B cell (primary cell): Measurements from ENCODE around the gene DNAAF5. TPM values are rescaled to one million over a fixed set of nuclear protein-coding genes. Genes with fewer than 3 reads are reported as not detected.

Experiments used
- ATAC-seq: fragments of 200-7000 bp; cut with Tn5 transposase; one replicate; pipeline ENCODE4 v1.10.0; 2021; ENCODE audit warnings: low read depth, mild to moderate bottlenecking, moderate number of reproducible peaks, moderate library complexity
- CTCF ChIA-PET: fragments of 350-600 bp; sonication (Branson Sonifier 250); formaldehyde crosslinking; loops from one replicate; lab custom pipeline; 2021; ENCODE audit warnings: antibody characterized with exemption, inconsistent platforms; lab: Charles Lee
- POLR2A ChIA-PET: fragments of 350-600 bp; sonication (Branson Sonifier 250); formaldehyde crosslinking; loops from one replicate; lab custom pipeline; 2021; ENCODE audit warnings: antibody characterized with exemption; lab: Charles Lee
- DNase-seq: peaks from one replicate; pipeline ENCODE4 v3.0.0; 2013
- H2AFZ ChIP-seq: 2 replicates; pipeline ENCODE4 v1.6.1; 2012; ENCODE audit warnings: mild to moderate bottlenecking, low read depth, low read length; ENCODE audit not compliant: insufficient read depth, poor library complexity, severe bottlenecking
- H3K27ac ChIP-seq, 2 donors: 1 replicate in 1 of 2; 2 replicates in 1 of 2; pipeline ENCODE4 v1.5.1; 2012 to 2013; ENCODE audit warnings: low read length in 2 of 2, mild to moderate bottlenecking in 2 of 2, moderate library complexity in 1 of 2
- H3K27me3 ChIP-seq, 4 experiments: fragments of 200-600 bp in 1 of 4; sonication (generic) in 1 of 4; replicated peaks in 1 of 4; 1 replicate in 2 of 4; 2 replicates in 2 of 4; pipeline versions ENCODE4 v1.6.1 to v1.7.0; 2013 to 2016; ENCODE audit warnings: low read length in 3 of 4, mild to moderate bottlenecking in 2 of 4, mixed read lengths in 1 of 4, moderate library complexity in 1 of 4; ENCODE audit not compliant: insufficient read depth in 4 of 4, control insufficient read depth in 3 of 4; ENCODE audit errors: control extremely low read depth in 1 of 4
- H3K36me3 ChIP-seq, 2 experiments: replicated peaks in 1 of 2; 1 replicate in 1 of 2; 2 replicates in 1 of 2; pipeline versions ENCODE4 v1.6.1 to v1.7.1; 2013; ENCODE audit warnings: low read length in 1 of 2; ENCODE audit not compliant: insufficient read depth in 2 of 2, control insufficient read depth in 1 of 2; ENCODE audit errors: control extremely low read depth in 1 of 2, extremely low read depth in 1 of 2
- H3K4me1 ChIP-seq, 2 donors: fragments of 200-600 bp in 1 of 2; sonication (generic) in 1 of 2; 1 replicate in 1 of 2; 2 replicates in 1 of 2; pipeline versions ENCODE4 v1.5.1 to v1.6.1; 2013 to 2017; ENCODE audit warnings: low read length in 2 of 2; ENCODE audit not compliant: control insufficient read depth in 2 of 2, insufficient read depth in 2 of 2
- H3K4me2 ChIP-seq: replicated peaks from 2 replicates; pipeline ENCODE3; 2012; ENCODE audit warnings: mild to moderate bottlenecking, low read depth, low read length; ENCODE audit not compliant: poor library complexity, severe bottlenecking
- H3K4me3 ChIP-seq, 5 experiments: fragments of 200-600 bp in 1 of 5; sonication (generic) in 1 of 5; 1 replicate in 3 of 5; 2 replicates in 2 of 5; pipeline versions ENCODE4 v1.5.1 to v1.7.0; 2011 to 2016; ENCODE audit warnings: low read length in 4 of 5, mild to moderate bottlenecking in 4 of 5, low read depth in 2 of 5, control low read depth in 1 of 5, moderate library complexity in 1 of 5; ENCODE audit not compliant: insufficient read depth in 1 of 5; ENCODE audit errors: control extremely low read depth in 1 of 5, extremely low read depth in 1 of 5
- H3K79me2 ChIP-seq: fragments of 200-600 bp; sonication (generic); one replicate; pipeline ENCODE4 v1.6.0; 2016; ENCODE audit warnings: low read length; ENCODE audit not compliant: control insufficient read depth, insufficient read depth
- H3K9ac ChIP-seq: fragments of 200-600 bp; sonication (generic); 2 replicates; pipeline ENCODE4 v1.6.1; 2017; ENCODE audit warnings: mild to moderate bottlenecking, low read length, moderate library complexity
- H3K9me3 ChIP-seq, 3 donors: one replicate each; pipeline versions ENCODE4 v1.6.1 to v1.7.1; 2013; ENCODE audit warnings: low read length in 2 of 3; ENCODE audit not compliant: control insufficient read depth in 2 of 3, insufficient read depth in 1 of 3; ENCODE audit errors: control extremely low read depth in 1 of 3
- H4K20me1 ChIP-seq: 2 replicates; pipeline ENCODE4 v1.6.0; 2012; ENCODE audit warnings: mild to moderate bottlenecking, low read length; ENCODE audit not compliant: insufficient read depth, control insufficient read depth, poor library complexity, severe bottlenecking
- H3K27ac Mint-ChIP-seq: one replicate; pipeline ENCODE4 v1.8.0; 2021; ENCODE audit warnings: mixed read lengths
- H3K27me3 Mint-ChIP-seq: one replicate; pipeline ENCODE4 v1.8.0; 2021; ENCODE audit warnings: mixed read lengths
- H3K4me1 Mint-ChIP-seq: one replicate; pipeline ENCODE4 v1.8.0; 2021; ENCODE audit warnings: mixed read lengths
- H3K4me3 Mint-ChIP-seq: one replicate; pipeline ENCODE4 v1.8.0; 2021; ENCODE audit warnings: mixed read lengths
- H3K9me3 Mint-ChIP-seq: one replicate; pipeline ENCODE4 v1.8.0; 2022; ENCODE audit warnings: mixed read lengths; ENCODE audit not compliant: insufficient read depth
- EZH2 ChIP-seq: IDR thresholded peaks from 2 replicates; pipeline ENCODE4 v1.6.1; 2012; ENCODE audit warnings: borderline replicate concordance, low read depth, mild to moderate bottlenecking, moderate library complexity, low read length; ENCODE audit not compliant: insufficient read depth, poor library complexity, severe bottlenecking
- WGBS: methylation state at CpG from one replicate; pipeline ENCODE4 v1.1.5; 2013; ENCODE audit warnings: missing lambda C conversion rate; ENCODE audit not compliant: insufficient coverage; 5-methylcytosine and 5-hydroxymethylcytosine counted together
- intact Hi-C: fragments of 100-400 bp; cut with micrococcal nuclease; formaldehyde crosslinking; loops from one replicate; pipeline ENCODE4 v1.10.0; 2022
- polyA plus RNA-seq: library from polyadenylated mRNA; depleted of rRNA; stranded (reverse); fragments of >200 nt; gene quantifications from 2 replicates; pipeline ENCODE4 v1.2.3, GENCODE V29; 2012
- total RNA-seq, 2 donors: library from RNA; stranded (reverse); fragments of 120-200 nt in 1 of 2; gene quantifications; 1 replicate in 1 of 2; 2 replicates in 1 of 2; pipeline versions ENCODE4 v1.2.3 to v1.2.4, GENCODE V29; 2013 to 2022
- TF ChIP-seq, protein P1 (sequence below): fragments of 200-600 bp; IDR thresholded peaks from one replicate; pipeline ENCODE4 v1.8.0; 2022; ENCODE audit warnings: antibody characterized with exemption, mild to moderate bottlenecking

DNAAF5 gene
- total and polyA plus RNA-seq, 2 donors (not counting 1 experiment from before 2014, with no cell fraction given), result 18.0 to 21.4 TPM

DNA sequence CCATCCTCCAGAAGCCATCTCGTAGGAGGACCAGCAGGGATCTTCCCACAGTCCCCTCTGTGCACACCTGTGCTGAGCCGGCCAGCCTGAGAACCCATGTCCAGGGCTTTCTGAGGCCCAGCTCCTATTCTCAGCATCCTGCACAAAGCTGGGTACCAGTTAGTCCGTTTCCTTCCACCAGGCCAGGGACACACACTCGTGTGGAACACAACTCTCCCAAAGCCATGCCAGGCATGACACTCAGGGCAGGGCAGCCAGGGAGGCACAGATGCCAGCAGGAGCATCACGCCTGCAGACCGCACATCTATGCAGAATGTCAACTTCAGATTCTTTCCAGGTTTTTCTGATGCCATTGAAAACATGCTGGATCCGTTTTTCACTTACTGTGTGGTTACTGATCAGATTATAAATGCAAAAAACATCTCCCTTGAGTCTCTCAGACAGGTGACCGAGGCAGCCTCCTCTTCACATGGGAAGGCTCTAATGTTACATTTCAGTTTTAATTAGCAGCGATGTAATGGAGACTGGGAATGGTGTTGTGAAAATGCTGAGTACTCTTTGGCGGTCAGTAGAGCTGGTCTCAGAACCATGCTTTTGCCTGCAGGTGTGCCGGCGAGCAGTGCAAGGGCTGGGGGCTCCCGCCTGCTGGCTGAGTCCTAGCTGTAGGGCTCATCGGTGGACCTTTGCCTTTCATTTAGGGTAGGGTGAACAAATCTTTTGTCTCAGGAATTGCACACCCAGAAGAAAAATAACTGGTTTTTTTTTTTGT lies 102.5 kb downstream of the DNAAF5 start:
- no peaks in the 10 kb centered on the region for H3K9me3 Mint-ChIP-seq
- no peak for TF ChIP-seq EZH2
- TF ChIP-seq, protein P1, sequence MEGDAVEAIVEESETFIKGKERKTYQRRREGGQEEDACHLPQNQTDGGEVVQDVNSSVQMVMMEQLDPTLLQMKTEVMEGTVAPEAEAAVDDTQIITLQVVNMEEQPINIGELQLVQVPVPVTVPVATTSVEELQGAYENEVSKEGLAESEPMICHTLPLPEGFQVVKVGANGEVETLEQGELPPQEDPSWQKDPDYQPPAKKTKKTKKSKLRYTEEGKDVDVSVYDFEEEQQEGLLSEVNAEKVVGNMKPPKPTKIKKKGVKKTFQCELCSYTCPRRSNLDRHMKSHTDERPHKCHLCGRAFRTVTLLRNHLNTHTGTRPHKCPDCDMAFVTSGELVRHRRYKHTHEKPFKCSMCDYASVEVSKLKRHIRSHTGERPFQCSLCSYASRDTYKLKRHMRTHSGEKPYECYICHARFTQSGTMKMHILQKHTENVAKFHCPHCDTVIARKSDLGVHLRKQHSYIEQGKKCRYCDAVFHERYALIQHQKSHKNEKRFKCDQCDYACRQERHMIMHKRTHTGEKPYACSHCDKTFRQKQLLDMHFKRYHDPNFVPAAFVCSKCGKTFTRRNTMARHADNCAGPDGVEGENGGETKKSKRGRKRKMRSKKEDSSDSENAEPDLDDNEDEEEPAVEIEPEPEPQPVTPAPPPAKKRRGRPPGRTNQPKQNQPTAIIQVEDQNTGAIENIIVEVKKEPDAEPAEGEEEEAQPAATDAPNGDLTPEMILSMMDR, result no peak
- Histone ChIP-seq H3K4me3 (no peak overlapping the region), H3K36me3 (peaks cover 0 to 8% of the 10 kb centered on the region in 2 experiments), H2AFZ (no peak overlapping the region), H4K20me1 (peaks cover 72% of the 10 kb centered on the region), H3K27me3 (no peaks in the 10 kb centered on the region), H3K79me2 (peaks cover 96% of the 10 kb centered on the region), H3K4me1 (peaks cover 31 to 32% of the 10 kb centered on the region in 2 donors), H3K9me3 (no peaks in the 10 kb centered on the region), H3K9ac (no peak overlapping the region), H3K27ac (no peak overlapping the region), H3K4me2 (no peak overlapping the region)
- intact Hi-C loops, result no loop called here
- ChIA-PET POLR2A (interaction anchor here (0.5 kb wide), 1 partner anchor 12 kb away, joined by 3 read pairs; no protein-coding TSS in a partner anchor), CTCF (no interaction called here)
- no peaks in the 10 kb centered on the region for H3K27me3 Mint-ChIP-seq
- peaks cover 49% of the 10 kb centered on the region for H3K4me1 Mint-ChIP-seq
- H3K27ac Mint-ChIP-seq, result peak overlapping the region; percentile 56
- no peak for DNase-seq
- 93% methylated on average over 12 of the region's 14 CpGs for WGBS
- ATAC-seq, result no peak
- no peak overlapping the region for H3K4me3 Mint-ChIP-seq

DNA sequence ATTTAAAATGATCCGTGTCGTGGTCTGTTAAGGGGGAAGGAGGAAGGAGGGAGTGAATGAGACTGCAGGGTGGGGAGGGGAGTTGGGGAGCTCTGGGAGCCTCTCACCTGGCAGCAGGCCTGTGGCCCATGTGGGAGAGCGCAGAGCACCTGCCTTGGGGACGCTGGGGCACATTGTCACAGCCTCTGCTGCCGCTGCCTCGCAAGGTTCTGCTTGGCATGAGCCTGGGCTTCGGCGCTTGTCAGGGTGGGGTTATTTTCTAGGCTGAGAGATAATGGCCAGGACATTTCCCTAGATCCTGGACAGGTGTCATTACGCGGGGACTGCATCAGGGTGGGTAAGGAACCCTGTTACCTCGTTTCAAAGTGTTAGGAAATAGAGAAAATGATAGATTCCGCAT lies 103.6 kb downstream of the DNAAF5 start:
- H3K36me3 ChIP-seq, result peaks cover 0 to 11% of the 10 kb centered on the region in 2 experiments
- H3K9me3 ChIP-seq, result no peaks in the 10 kb centered on the region
- CTCF ChIA-PET, result no interaction called here
- peak overlapping the region; percentile 72 for H3K4me3 Mint-ChIP-seq
- no peak overlapping the region for H2AFZ ChIP-seq
- H4K20me1 ChIP-seq, result peaks cover 72% of the 10 kb centered on the region
- H3K9ac ChIP-seq, result no peak overlapping the region
- no peak for ATAC-seq
- TF ChIP-seq, protein P1, result no peak
- TF ChIP-seq EZH2, result no peak
- intact Hi-C loops, result loop anchor here (5.0 kb wide), 1 partner anchor 42 kb away; no protein-coding TSS in a partner anchor
- peak overlapping the region; percentile 16 for H3K4me2 ChIP-seq
- H3K9me3 Mint-ChIP-seq, result no peaks in the 10 kb centered on the region
- H3K27ac ChIP-seq, result no peak overlapping the region
- H3K4me1 Mint-ChIP-seq, result peaks cover 45% of the 10 kb centered on the region
- no peaks in the 10 kb centered on the region for H3K27me3 ChIP-seq
- no peak for DNase-seq
- POLR2A ChIA-PET, result no interaction called here
- peaks cover 97% of the 10 kb centered on the region for H3K79me2 ChIP-seq
- H3K27me3 Mint-ChIP-seq, result no peaks in the 10 kb centered on the region
- WGBS, result 79% methylated on average over 6 of the region's 12 CpGs
- H3K4me3 ChIP-seq, result no peak overlapping the region
- H3K27ac Mint-ChIP-seq, result peak overlapping the region; percentile 91
- peaks cover 31 to 32% of the 10 kb centered on the region in 2 donors for H3K4me1 ChIP-seq
